HG02973 (cell line): Measurements from ENCODE around the gene NTM.

Experiments used
- ATAC-seq: cut with Tn5 transposase; IDR thresholded peaks from one replicate; pipeline ENCODE4 v1.9.1; 2021; ENCODE audit warnings: moderate library complexity; ENCODE audit not compliant: unreplicated experiment

Gene NTM

GRCh38 chr11:131372234-131372962 lies 2.0 kb downstream of the NTM start:
- ATAC-seq = no peak

- ATAC-seq = no peak
Observed at GRCh38 chr11:131373095-131373725, 2.8 kb downstream of the NTM start.

GRCh38 chr11:131373756-131374155 lies 3.3 kb downstream of the NTM start:
- no peak for ATAC-seq

GRCh38 chr11:131375421-131375820 lies 5.0 kb downstream of the NTM start:
- ATAC-seq = no peak

GRCh38 chr11:131375915-131376314 lies 5.5 kb downstream of the NTM start:
- ATAC-seq = no peak

- no peak for ATAC-seq
Observed at GRCh38 chr11:131378931-131379330, 8.5 kb downstream of the NTM start.

- ATAC-seq = no peak
Observed at GRCh38 chr11:131385763-131386390, 15.5 kb downstream of the NTM start.

GRCh38 chr11:131386408-131386807 lies 16.0 kb downstream of the NTM start:
- ATAC-seq = no peak

GRCh38 chr11:131388030-131388429 lies 17.6 kb downstream of the NTM start:
- no peak for ATAC-seq

- no peak for ATAC-seq
Observed at GRCh38 chr11:131389582-131389981, 19.2 kb downstream of the NTM start.

- no peak for ATAC-seq
Observed at GRCh38 chr11:131391176-131391575, 20.8 kb downstream of the NTM start.

GRCh38 chr11:131392528-131393255 lies 22.3 kb downstream of the NTM start:
- no peak for ATAC-seq

- no peak for ATAC-seq
Observed at GRCh38 chr11:131393691-131394090, 23.3 kb downstream of the NTM start.

GRCh38 chr11:131397675-131398074 lies 27.3 kb downstream of the NTM start:
- no peak for ATAC-seq

- no peak for ATAC-seq
Observed at GRCh38 chr11:131402040-131402439, 31.6 kb downstream of the NTM start.

GRCh38 chr11:131404010-131404409 lies 33.6 kb downstream of the NTM start:
- no peak for ATAC-seq

GRCh38 chr11:131408025-131408640 lies 37.7 kb downstream of the NTM start:
- ATAC-seq = no peak

GRCh38 chr11:131409345-131409744 lies 38.9 kb downstream of the NTM start:
- no peak for ATAC-seq

GRCh38 chr11:131411636-131412035 lies 41.2 kb downstream of the NTM start:
- no peak for ATAC-seq

GRCh38 chr11:131412061-131412460 lies 41.6 kb downstream of the NTM start:
- ATAC-seq = no peak

- no peak for ATAC-seq
Observed at GRCh38 chr11:131413217-131413616, 42.8 kb downstream of the NTM start.
